WTC11 (cell line): Measurements from ENCODE around the gene IL1RAPL1.

Experiments
- AR ChIP-seq: fragments of 250-450 bp; sonication (Bioruptor Pico); IDR thresholded peaks from 2 replicates; pipeline ENCODE4 v1.9.0; 2021; ENCODE audit warnings: mild to moderate bottlenecking
- CTCF ChIP-seq: fragments of 200-600 bp; IDR thresholded peaks from 2 replicates; pipeline ENCODE4 v1.8.0; 2022; ENCODE audit warnings: antibody characterized with exemption
- ESRRA ChIP-seq: sonication (generic); formaldehyde crosslinking; IDR thresholded peaks from 2 replicates; pipeline ENCODE4 v1.8.1; 2022; ENCODE audit warnings: mild to moderate bottlenecking, missing genetic modification reagents, borderline replicate concordance
- MAX ChIP-seq: sonication (generic); formaldehyde crosslinking; IDR thresholded peaks from 2 replicates; pipeline ENCODE4 v1.8.0; 2022; ENCODE audit warnings: mild to moderate bottlenecking, missing genetic modification reagents
- MYBL2 ChIP-seq: sonication (generic); formaldehyde crosslinking; IDR thresholded peaks from 2 replicates; pipeline ENCODE4 v1.8.1; 2023; ENCODE audit warnings: mild to moderate bottlenecking, moderate library complexity, missing genetic modification reagents
- NFYB ChIP-seq: sonication (generic); formaldehyde crosslinking; conservative IDR thresholded peaks from 2 replicates; pipeline ENCODE4 v1.8.0; 2022; ENCODE audit warnings: low read depth, missing genetic modification reagents
- NR3C1 ChIP-seq: sonication (generic); formaldehyde crosslinking; conservative IDR thresholded peaks from 2 replicates; pipeline ENCODE4 v1.8.1; 2023; ENCODE audit warnings: low read depth, mild to moderate bottlenecking, missing genetic modification reagents
- OVOL2 ChIP-seq: fragments of 250-450 bp; sonication (Bioruptor Pico); IDR thresholded peaks from 2 replicates; pipeline ENCODE4 v1.9.0; 2021; ENCODE audit warnings: mild to moderate bottlenecking, borderline replicate concordance
- STAT6 ChIP-seq: sonication (generic); formaldehyde crosslinking; conservative IDR thresholded peaks from 2 replicates; pipeline ENCODE4 v1.8.1; 2023; ENCODE audit warnings: mild to moderate bottlenecking, low read depth, missing genetic modification reagents, moderate library complexity
- ZBTB21 ChIP-seq: sonication (generic); formaldehyde crosslinking; IDR thresholded peaks from 2 replicates; pipeline ENCODE4 v1.8.1; 2023; ENCODE audit warnings: mild to moderate bottlenecking, missing genetic modification reagents, borderline replicate concordance

GRCh38 chrX:29299684-29300083 is 712.4 kb downstream of the IL1RAPL1 start:
- no peak for TF ChIP-seq CTCF
- TF ChIP-seq ESRRA, result no peak
- TF ChIP-seq STAT6 (CRISPR knock-in tag), result no peak
- TF ChIP-seq ZBTB21 (CRISPR knock-in tag), result no peak
- TF ChIP-seq MAX, result no peak
- no peak for TF ChIP-seq NFYB
- TF ChIP-seq MYBL2, result no peak
- no peak for TF ChIP-seq AR (CRISPR knock-in tag)
- no peak for TF ChIP-seq NR3C1
- TF ChIP-seq OVOL2 (CRISPR knock-in tag), result no peak
